ENCODE data around the gene GPC5.

DNA sequence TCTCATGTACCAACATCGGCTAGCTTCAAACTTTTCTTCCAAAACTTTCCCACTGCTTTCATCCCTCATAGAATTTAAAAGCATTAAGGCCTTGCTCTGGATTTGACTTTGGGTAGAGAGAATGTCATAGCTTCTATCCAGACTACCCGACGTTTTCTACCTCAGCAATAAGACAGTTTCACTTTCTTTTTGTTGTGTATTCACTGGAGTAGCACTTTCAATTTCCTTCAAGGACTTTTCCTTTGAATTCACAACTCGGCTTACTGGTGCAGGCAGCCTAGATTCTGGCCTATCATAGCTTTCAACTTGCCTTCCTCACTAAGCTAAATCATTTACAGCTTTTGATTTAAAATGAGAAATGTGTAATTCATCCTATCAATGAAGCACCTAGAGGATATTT, 1407.8 kb downstream of the GPC5 start:
- TF ChIP-seq CTCF (IDR thresholded peaks at IDR 0.05) (no peak), POLR2A (IDR thresholded peaks at IDR 0.05) (no peak)

Measured in testis (tissue), 2 donors.